ENCODE results near the gene EFNA3. TPM values are rescaled to one million over a fixed set of nuclear protein-coding genes. Genes with fewer than 3 reads are reported as not detected.
A peak's percentile ranks its signal among the peaks of the same experiment; 100 is the strongest.

The EFNA3 gene
- total RNA-seq, 4 donors from 2014 or later, result 20.0 to 25.8 (median 21.1) TPM

GRCh38 chr1:155125511-155125945 is 46.9 kb downstream of the EFNA3 start:
- WGBS, 2 donors, result 21 to 40% methylated on average over 1 to 10 of the region's 11 CpGs
- intact Hi-C loops (cut with DNase I), result no loop called here
- no peak for TF ChIP-seq CTCF (IDR thresholded peaks at IDR 0.05)
- TF ChIP-seq POLR2A (IDR thresholded peaks at IDR 0.05), result no peak
- peaks cover 0 to 26% (median 0%) of the 10 kb centered on the region in 4 donors for H3K27me3 ChIP-seq
- H3K9me3 ChIP-seq, result no peaks in the 10 kb centered on the region
- peak overlapping the region in 2 of 4 donors; percentile 71 to 75 for H3K4me3 ChIP-seq
- DNase-seq, result no peak
- H3K27ac ChIP-seq, result peak overlapping the region; percentile 93 to 100 (median 99)
- peaks cover 0 to under 1% (median 0%) of the 10 kb centered on the region in 3 donors for H3K36me3 ChIP-seq
- H3K4me1 ChIP-seq, result peaks cover 24 to 82% (median 49%) of the 10 kb centered on the region in 3 donors

- peak overlapping the region; percentile 93 to 100 (median 99) for H3K27ac ChIP-seq
- peaks cover 24 to 82% (median 46%) of the 10 kb centered on the region in 3 donors for H3K4me1 ChIP-seq
- intact Hi-C loops (cut with DNase I), result no loop called here
- TF ChIP-seq CTCF (IDR thresholded peaks at IDR 0.05), result no peak
- peak in 1 of 4 donors; percentile 17 for TF ChIP-seq POLR2A (IDR thresholded peaks at IDR 0.05)
- peaks cover 0 to 6% (median 3%) of the 10 kb centered on the region in 3 donors for H3K36me3 ChIP-seq
- no peaks in the 10 kb centered on the region for H3K9me3 ChIP-seq
- WGBS, 2 donors, result 26% methylated on average over 4 of the region's 53 CpGs; no CpG with 5 or more reads in 1 of the 2 donors
- peak overlapping the region; percentile 71 to 87 (median 75) for H3K4me3 ChIP-seq
- no peak for DNase-seq
- H3K27me3 ChIP-seq, result peaks cover 0 to 26% (median 0%) of the 10 kb centered on the region in 4 donors
Observed at GRCh38 chr1:155125946-155126555, 47.4 kb downstream of the EFNA3 start.

- Histone ChIP-seq H3K4me1 (peaks cover 24 to 84% (median 51%) of the 10 kb centered on the region in 3 donors), H3K9me3 (no peaks in the 10 kb centered on the region), H3K4me3 (peak overlapping the region; percentile 71 to 87 (median 75)), H3K27ac (peak overlapping the region; percentile 93 to 100 (median 99)), H3K27me3 (peaks cover 0 to 26% (median 0%) of the 10 kb centered on the region in 4 donors), H3K36me3 (peaks cover 4 to 12% (median 8%) of the 10 kb centered on the region in 3 donors)
- intact Hi-C loops (cut with DNase I), result no loop called here
- 0 to 6% methylated on average over 14 to 28 of the region's 32 CpGs for WGBS, 2 donors
- no peak for DNase-seq
- TF ChIP-seq CTCF (IDR thresholded peaks at IDR 0.05) (peak in 1 of 6 experiments; percentile 6), POLR2A (IDR thresholded peaks at IDR 0.05) (no peak)
Observed at GRCh38 chr1:155126556-155127104, 48.0 kb downstream of the EFNA3 start.

GRCh38 chr1:155127105-155127966 is 48.7 kb downstream of the EFNA3 start, which contains the start of gene EFNA1:
EFNA1 (plus strand) TSS chr1:155127876; CDS start chr1:155127978, 102 bp downstream.
- peak within 1 kb of the TSS; percentile 93 to 100 (median 99) for H3K27ac ChIP-seq
- H3K36me3 ChIP-seq, result peaks cover 10 to 19% (median 10%) of the 10 kb centered on the region in 3 donors
- H3K9me3 ChIP-seq, result no peaks in the 10 kb centered on the region
- peaks cover 0 to 26% (median 0%) of the 10 kb centered on the region in 4 donors for H3K27me3 ChIP-seq
- H3K4me1 ChIP-seq, result peaks cover 24 to 91% (median 58%) of the 10 kb centered on the region in 3 donors
- H3K4me3 ChIP-seq, result peak within 1 kb of the TSS; percentile 71 to 87 (median 75)
- no peak for DNase-seq
- WGBS, 2 donors, result 0 to 1% methylated on average over 26 to 31 of the region's 76 CpGs
- peak in 3 of 4 donors; percentile 54 to 90 (median 87) for TF ChIP-seq POLR2A (IDR thresholded peaks at IDR 0.05)
- TF ChIP-seq CTCF (IDR thresholded peaks at IDR 0.05), result no peak
- intact Hi-C loops (cut with DNase I), result no loop called here
